HL-60 (cell line): ENCODE measurements around the gene ZDHHC7.

Source experiments
- DNase-seq, 2 experiments: peaks; one replicate each; pipeline ENCODE4 v3.0.0-alpha.2; 2010 to 2020; ENCODE audit warnings: low read depth in 1 of 2, low spot score in 1 of 2
- H3K27ac ChIP-seq: fragments of 250-450 bp; sonication (Bioruptor Pico); replicated peaks from 2 replicates; pipeline ENCODE4 v1.5.1; 2020; ENCODE audit warnings: mild to moderate bottlenecking, moderate library complexity
- H3K27me3 ChIP-seq: fragments of 250-450 bp; sonication (Bioruptor Pico); 2 replicates; pipeline ENCODE4 v1.5.1; 2021; ENCODE audit warnings: mild to moderate bottlenecking, moderate library complexity; ENCODE audit not compliant: insufficient read depth, poor library complexity, severe bottlenecking
- H3K4me3 ChIP-seq: replicated peaks from 2 replicates; pipeline ENCODE4 v1.5.1; 2011; ENCODE audit warnings: mild to moderate bottlenecking, control low read depth, low read length; ENCODE audit not compliant: insufficient read depth
- CTCF ChIP-seq: IDR thresholded peaks from one replicate; pipeline ENCODE4 v1.5.1; 2011; ENCODE audit warnings: low read length, control low read depth, inconsistent platforms; ENCODE audit not compliant: insufficient read depth
- GABPA ChIP-seq: IDR thresholded peaks from 2 replicates; pipeline ENCODE4 v1.6.1; 2012; ENCODE audit warnings: low read depth
- POLR2AphosphoS5 ChIP-seq: IDR thresholded peaks from 2 replicates; pipeline ENCODE4 v1.6.1; 2012; ENCODE audit warnings: low read depth
- REST ChIP-seq: IDR thresholded peaks from 2 replicates; pipeline ENCODE4 v1.6.1; 2012; ENCODE audit warnings: low read depth; ENCODE audit not compliant: insufficient replicate concordance
- SPI1 ChIP-seq: IDR thresholded peaks from 2 replicates; pipeline ENCODE4 v1.6.1; 2012; ENCODE audit warnings: low read depth, mild to moderate bottlenecking, borderline replicate concordance

Gene ZDHHC7

GRCh38 chr16:84937196-84938005 is 73.9 kb downstream of the ZDHHC7 start:
- no peak overlapping the region for H3K4me3 ChIP-seq
- H3K27ac ChIP-seq: no peak overlapping the region
- no peaks in the 10 kb centered on the region for H3K27me3 ChIP-seq
- no peak for DNase-seq
- TF ChIP-seq SPI1 (no peak), POLR2AphosphoS5 (no peak), REST (no peak)

GRCh38 chr16:84933774-84934631 is 77.3 kb downstream of the ZDHHC7 start:
- Histone ChIP-seq H3K4me3 (no peak overlapping the region), H3K27me3 (no peaks in the 10 kb centered on the region), H3K27ac (no peak overlapping the region)
- no peak for DNase-seq
- TF ChIP-seq CTCF (no peak), REST (no peak), POLR2AphosphoS5 (no peak), SPI1 (no peak), GABPA (no peak)

GRCh38 chr16:84932681-84933080 is 78.7 kb downstream of the ZDHHC7 start:
- Histone ChIP-seq H3K27ac (no peak overlapping the region), H3K27me3 (no peaks in the 10 kb centered on the region), H3K4me3 (no peak overlapping the region)
- DNase-seq: no peak
- no peak for TF ChIP-seq GABPA
- TF ChIP-seq SPI1: no peak
- no peak for TF ChIP-seq CTCF
- TF ChIP-seq REST: no peak
- TF ChIP-seq POLR2AphosphoS5: no peak
